Prostate gland (tissue), 2 donors: Measurements from ENCODE around the gene GNS. TPM values are rescaled to one million over a fixed set of nuclear protein-coding genes. Genes with fewer than 3 reads are reported as not detected.
A peak's percentile ranks its signal among the peaks of the same experiment; 100 is the strongest.
"Not testable (repeated sequence)": the region's sequence is repeated elsewhere in the genome, so short reads cannot be mapped to it uniquely, and the experiment has no call there.

Experiments
- DNase-seq: peaks from one replicate; pipeline ENCODE4 v3.0.0-alpha.2; 2019; ENCODE audit warnings: low spot score
- H3K27ac ChIP-seq, 2 donors: fragments of 200-600 bp; sonication (generic); 2 replicates each; pipeline ENCODE4 v1.5.1; 2017 to 2019
- H3K27me3 ChIP-seq: fragments of 200-600 bp; sonication (generic); replicated peaks from 2 replicates; pipeline ENCODE4 v1.5.1; 2019; ENCODE audit not compliant: insufficient read depth
- H3K36me3 ChIP-seq, 2 donors: fragments of 200-600 bp; sonication (generic); 1 replicate in 1 of 2; 2 replicates in 1 of 2; pipeline versions ENCODE4 v1.5.1 to v1.8.1; 2017 to 2019
- H3K4me1 ChIP-seq: fragments of 200-600 bp; sonication (generic); replicated peaks from 2 replicates; pipeline ENCODE4 v1.5.1; 2019
- H3K4me3 ChIP-seq, 2 donors: fragments of 200-600 bp; sonication (generic); 2 replicates each; pipeline ENCODE4 v1.5.1; 2017 to 2019
- H3K9me3 ChIP-seq: fragments of 200-600 bp; sonication (generic); 2 replicates; pipeline ENCODE4 v1.5.1; 2017
- CTCF ChIP-seq, 4 experiments: fragments of 200-600 bp in 2 of 4; fragments of 450-650 bp in 2 of 4; sonication (generic) in 2 of 4; IDR thresholded peaks; 1 replicate in 3 of 4; 2 replicates in 1 of 4; pipeline ENCODE4 v1.5.1; 2016 to 2019; ENCODE audit warnings: antibody characterized with exemption in 4 of 4, mild to moderate bottlenecking in 2 of 4, moderate library complexity in 2 of 4
- POLR2A ChIP-seq: fragments of 450-650 bp; IDR thresholded peaks from one replicate; pipeline ENCODE4 v1.6.1; 2016; ENCODE audit warnings: antibody characterized with exemption, mild to moderate bottlenecking
- POLR2AphosphoS5 ChIP-seq: sonication (generic); formaldehyde crosslinking; IDR thresholded peaks from one replicate; pipeline ENCODE4 v1.6.1; 2017; ENCODE audit warnings: antibody characterized with exemption
- WGBS: methylation state at CpG from one replicate; pipeline ENCODE4 v1.1.5; 2018; 5-methylcytosine and 5-hydroxymethylcytosine counted together
- intact Hi-C: fragments of 100-400 bp; cut with DNase I; formaldehyde crosslinking; loops from one replicate; pipeline ENCODE4 v1.14.2; 2022
- total RNA-seq, 2 donors: library from RNA; depleted of rRNA; stranded (reverse); fragments of >200 nt; gene quantifications; one replicate each; pipeline ENCODE4 v1.1.0, GENCODE V29; 2016

Gene GNS
- total RNA-seq, 2 donors from 2014 or later, result 77.7 to 98.7 TPM

- Histone ChIP-seq H3K36me3 (no peaks in the 10 kb centered on the region), H3K9me3 (no peaks in the 10 kb centered on the region), H3K4me1 (no peaks in the 10 kb centered on the region), H3K4me3 (peak overlapping the region; percentile 48 to 51), H3K27ac (peak overlapping the region; percentile 75 to 77), H3K27me3 (no peaks in the 10 kb centered on the region)
- 0% methylated on average over 52 of the region's 103 CpGs for WGBS
- TF ChIP-seq CTCF (IDR thresholded peaks at IDR 0.05) (peak in 2 of 4 experiments; percentile 24 to 26), POLR2A (no peak)
- intact Hi-C loops, result no loop called here
- peak; percentile 52 for DNase-seq
Measured at GRCh38 chr12:64780531-64781279, 21.5 kb upstream of the GNS start.

- intact Hi-C loops, result no loop called here
- TF ChIP-seq POLR2A (no peak), CTCF (IDR thresholded peaks at IDR 0.05) (no peak), POLR2AphosphoS5 (peak; percentile 37)
- no peaks in the 10 kb centered on the region for H3K36me3 ChIP-seq
- H3K27ac ChIP-seq, result peak overlapping the region; percentile 75 to 77
- no peaks in the 10 kb centered on the region for H3K9me3 ChIP-seq
- H3K4me3 ChIP-seq, result peak overlapping the region; percentile 48 to 51
- H3K4me1 ChIP-seq, result no peaks in the 10 kb centered on the region
- 12% methylated on average over 15 of the region's 15 CpGs for WGBS
- H3K27me3 ChIP-seq, result no peaks in the 10 kb centered on the region
- no peak for DNase-seq
Measured at GRCh38 chr12:64780132-64780530, 20.9 kb upstream of the GNS start.

GRCh38 chr12:64779354-64779974, 20.3 kb upstream of the GNS start:
- no peak overlapping the region for H3K27ac ChIP-seq
- 78% methylated on average over 10 of the region's 10 CpGs for WGBS
- intact Hi-C loops, result no loop called here

GRCh38 chr12:64775147-64775736, 16.0 kb upstream of the GNS start:
- H3K4me1 ChIP-seq, H3K27me3 ChIP-seq, intact Hi-C loops, DNase-seq, H3K9me3 ChIP-seq, H3K36me3 ChIP-seq, H3K4me3 ChIP-seq, H3K27ac ChIP-seq: not testable (repeated sequence)

More at GRCh38 chr12:64779354-64779974, 20.3 kb upstream of the GNS start:
- no peaks in the 10 kb centered on the region for H3K27me3 ChIP-seq
- H3K36me3 ChIP-seq, result no peaks in the 10 kb centered on the region
- DNase-seq, result no peak
- no peak for TF ChIP-seq CTCF (IDR thresholded peaks at IDR 0.05)
- no peak for TF ChIP-seq POLR2A
- H3K4me3 ChIP-seq, result no peak overlapping the region
- no peaks in the 10 kb centered on the region for H3K9me3 ChIP-seq
- no peaks in the 10 kb centered on the region for H3K4me1 ChIP-seq

- Histone ChIP-seq H3K36me3 (no peaks in the 10 kb centered on the region), H3K27ac (no peak overlapping the region), H3K27me3 (no peaks in the 10 kb centered on the region), H3K9me3 (no peaks in the 10 kb centered on the region), H3K4me3 (no peak overlapping the region), H3K4me1 (no peaks in the 10 kb centered on the region)
- no peak for DNase-seq
- TF ChIP-seq POLR2A (no peak), POLR2AphosphoS5 (no peak), CTCF (IDR thresholded peaks at IDR 0.05) (no peak)
- intact Hi-C loops, result no loop called here
Measured at GRCh38 chr12:64773386-64773785, 14.2 kb upstream of the GNS start.
